NCI-H526 treated with DMSO at 0.1 percent for 48 hours (cell line): ENCODE measurements around the gene NUMB.
"Not testable (repeated sequence)": the region's sequence is repeated elsewhere in the genome, so short reads cannot be mapped to it uniquely, and the experiment has no call there.

Experiments used
- DNase-seq: peaks from one replicate; lab custom pipeline; 2025; lab: John Stamatoyannopoulos, UW

The NUMB gene

DNA sequence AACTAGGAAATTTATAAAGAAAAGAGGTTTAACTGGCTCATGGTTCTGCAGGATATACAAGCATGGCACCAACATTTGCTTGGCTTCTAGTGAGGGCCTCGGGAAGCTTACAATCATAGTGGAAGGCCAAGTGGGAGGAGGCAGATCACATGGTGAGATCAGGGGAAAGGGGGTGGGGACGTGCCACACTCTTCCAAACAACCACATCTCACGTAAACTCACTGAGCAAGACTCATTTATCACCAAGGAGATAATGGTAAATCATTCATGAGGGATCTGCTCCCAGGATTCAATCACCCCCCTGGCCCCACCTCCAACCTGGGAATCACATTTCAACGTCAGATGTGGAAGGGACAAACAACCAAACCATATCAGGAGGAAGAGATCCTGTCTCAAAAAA, 35.8 kb downstream of the NUMB start:
- no peak for DNase-seq

DNA sequence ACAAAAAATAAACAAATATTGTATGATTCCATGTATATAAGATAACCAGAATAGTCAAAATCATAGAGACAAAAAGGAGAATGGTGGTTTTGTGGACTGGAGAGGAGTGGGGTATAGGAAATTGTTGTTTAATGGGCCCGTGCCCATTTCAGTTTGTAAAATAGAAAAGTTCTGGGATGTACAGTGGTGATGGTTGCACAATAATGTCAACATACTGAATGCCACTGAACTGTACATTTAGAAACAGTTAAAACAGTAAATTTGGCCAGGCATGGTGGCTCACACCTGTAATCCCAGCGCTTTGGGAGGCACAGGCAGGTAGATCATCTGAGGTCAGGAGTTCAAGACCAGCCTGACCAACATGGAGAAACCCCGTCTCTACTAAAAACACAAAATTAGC, 40.1 kb downstream of the NUMB start:
- no peak for DNase-seq

DNA sequence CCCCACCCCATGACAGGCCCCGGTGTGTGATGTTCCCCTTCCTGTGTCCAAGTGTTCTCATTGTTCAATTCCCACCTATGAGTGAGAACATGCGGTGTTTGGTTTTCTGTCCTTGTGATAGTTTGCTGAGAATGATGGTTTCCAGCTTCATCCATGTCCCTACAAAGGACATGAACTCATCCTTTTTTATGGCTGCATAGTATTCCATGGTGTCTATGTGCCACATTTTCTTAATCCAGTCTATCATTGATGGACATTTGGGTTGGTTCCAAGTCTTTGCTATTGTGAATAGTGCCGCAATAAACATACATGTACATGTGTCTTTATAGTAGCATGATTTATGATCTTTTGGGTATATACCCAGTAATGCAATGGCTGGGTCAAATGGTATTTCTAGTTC, 52.1 kb downstream of the NUMB start:
- DNase-seq = not testable (repeated sequence)

DNA sequence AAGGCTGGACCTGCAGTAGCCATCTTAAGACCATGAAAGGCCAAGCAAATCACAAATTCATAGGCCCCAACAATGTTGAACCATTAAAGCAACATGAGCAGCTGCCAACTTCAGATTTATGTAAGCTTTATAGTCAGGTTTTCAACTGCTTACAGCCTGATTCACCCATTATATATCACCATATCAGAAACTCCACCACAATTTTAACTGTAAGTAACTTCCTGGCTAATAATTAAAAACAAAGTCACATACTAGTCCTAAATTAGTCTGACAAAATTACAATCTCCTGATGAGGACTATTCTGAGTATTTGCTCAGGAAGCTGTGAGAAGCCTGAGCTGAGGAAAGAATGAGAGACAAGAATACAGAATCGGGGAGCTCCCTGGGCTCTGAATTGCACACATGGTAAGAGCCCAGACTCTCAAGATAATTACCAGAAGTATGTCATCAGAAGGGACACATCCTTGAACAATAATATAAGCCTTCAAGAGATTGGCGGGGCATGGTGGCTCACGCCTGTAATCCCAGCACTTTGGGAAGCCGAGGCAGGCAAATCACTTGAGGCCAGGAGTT, 55.1 kb downstream of the NUMB start:
- no peak for DNase-seq

DNA sequence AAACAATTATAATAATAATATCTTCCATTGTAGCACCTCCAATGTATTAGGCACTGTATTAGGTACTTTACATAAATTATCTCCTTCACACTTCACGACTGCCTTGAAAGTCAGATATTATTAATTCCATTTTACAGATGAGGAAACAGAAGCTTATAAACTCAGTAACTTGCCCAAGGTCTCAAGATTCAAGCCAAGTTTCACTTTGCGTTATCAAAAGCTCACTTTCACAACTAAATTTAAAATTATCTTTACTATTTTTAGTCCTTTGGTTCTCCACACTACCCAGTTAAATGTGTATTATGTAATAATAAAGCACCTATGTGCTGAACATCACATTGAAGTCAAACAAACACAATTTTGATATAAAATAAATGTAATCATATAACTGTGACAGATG, 55.8 kb downstream of the NUMB start:
- no peak for DNase-seq

DNA sequence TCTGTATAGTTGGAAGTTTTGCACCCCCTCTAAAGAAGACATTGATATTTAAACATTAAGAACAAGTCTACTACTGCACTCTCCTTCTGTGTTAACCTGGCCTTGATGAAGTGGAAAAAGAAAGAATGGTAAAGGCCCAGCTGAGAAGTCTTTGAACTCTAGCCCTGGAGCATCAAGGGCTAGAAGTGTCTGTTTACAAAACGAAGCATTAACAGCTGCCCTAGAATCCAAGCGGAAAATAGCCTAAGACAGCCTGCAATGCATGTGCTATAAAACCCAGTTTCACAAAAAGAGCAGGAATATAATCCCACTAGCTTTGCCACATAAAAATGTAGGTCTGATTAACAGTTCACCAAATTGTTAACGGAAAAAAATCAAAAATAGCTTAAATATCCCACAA, 60.5 kb downstream of the NUMB start:
- no peak for DNase-seq

DNA sequence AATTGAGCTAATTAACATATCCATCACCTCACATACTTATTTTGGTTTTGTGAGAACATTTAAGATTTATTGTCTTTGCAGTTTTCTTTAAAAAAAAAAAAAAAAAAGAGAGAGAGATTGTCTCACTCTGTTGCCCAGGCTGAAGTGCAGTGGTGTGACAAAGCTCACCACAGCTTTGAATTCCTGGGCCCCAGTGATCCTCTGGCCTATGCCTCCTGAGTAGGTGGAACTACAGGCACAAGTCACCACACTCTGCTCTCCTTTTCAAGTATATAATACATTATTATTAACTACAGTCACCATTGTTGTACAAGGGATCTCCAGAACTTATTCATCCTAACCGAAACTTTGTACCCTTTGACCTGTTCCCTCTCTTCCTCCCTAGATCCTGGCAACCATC, 64.0 kb downstream of the NUMB start:
- no peak for DNase-seq

DNA sequence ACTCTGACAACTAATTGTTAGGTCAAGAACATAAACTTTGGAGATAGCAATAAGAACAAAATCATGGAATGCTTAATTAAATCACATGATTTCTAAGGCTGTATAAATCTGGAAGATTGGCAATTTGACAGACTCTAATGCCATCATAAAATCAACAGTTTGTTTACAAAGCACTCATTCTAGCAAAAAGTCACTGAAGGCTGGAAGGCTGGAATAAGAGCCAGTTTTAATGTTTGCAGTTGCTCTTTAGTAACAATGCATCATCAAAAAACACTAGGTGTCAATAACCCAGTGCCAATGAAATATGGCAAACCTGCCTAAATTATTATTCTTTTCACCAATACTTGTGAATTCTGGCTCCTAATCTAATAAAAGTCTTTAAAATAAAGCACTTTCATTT, 65.0 kb downstream of the NUMB start:
- DNase-seq = no peak

DNA sequence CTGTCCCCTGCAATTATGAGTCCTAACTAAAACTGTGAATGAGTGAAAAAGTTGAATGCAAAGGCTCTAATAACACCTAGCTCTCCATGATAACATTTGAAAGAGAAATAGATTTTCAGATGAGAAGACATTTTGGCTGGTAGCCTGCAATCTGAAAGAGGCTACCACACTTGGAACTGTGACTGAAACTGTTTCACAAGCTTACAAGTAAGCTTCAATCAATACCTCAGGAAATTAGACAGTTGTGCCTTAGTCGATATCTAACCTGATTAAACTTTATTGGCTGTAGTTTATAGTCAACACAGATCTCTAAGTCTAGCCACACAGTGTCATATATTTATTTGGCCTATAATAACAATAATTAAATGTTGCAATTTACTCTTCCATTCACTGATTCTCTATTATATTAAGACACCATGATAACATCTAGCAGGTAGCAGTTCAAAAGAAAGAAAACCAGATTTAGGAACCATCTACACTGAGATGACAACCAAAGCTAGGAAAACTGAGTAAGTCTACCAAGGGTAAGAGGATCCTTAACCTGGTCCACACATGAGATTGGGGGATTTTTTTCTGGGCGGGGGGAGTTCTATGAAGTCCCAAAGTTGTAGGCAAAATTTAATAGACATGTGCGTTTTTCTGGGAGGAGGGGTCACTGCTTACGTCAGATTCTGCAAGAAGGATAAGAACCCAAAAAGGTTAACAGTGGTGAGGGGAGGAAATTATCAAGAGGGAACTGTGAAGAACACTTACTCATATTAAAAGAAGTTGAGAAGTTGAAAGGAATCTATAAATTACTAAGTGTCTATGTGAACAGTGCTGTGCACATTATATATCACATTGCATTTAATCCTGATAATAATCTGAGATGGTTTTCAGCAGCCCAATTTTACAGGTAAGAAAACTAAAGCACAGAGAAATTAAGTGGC, 65.8 kb downstream of the NUMB start:
- no peak for DNase-seq

DNA sequence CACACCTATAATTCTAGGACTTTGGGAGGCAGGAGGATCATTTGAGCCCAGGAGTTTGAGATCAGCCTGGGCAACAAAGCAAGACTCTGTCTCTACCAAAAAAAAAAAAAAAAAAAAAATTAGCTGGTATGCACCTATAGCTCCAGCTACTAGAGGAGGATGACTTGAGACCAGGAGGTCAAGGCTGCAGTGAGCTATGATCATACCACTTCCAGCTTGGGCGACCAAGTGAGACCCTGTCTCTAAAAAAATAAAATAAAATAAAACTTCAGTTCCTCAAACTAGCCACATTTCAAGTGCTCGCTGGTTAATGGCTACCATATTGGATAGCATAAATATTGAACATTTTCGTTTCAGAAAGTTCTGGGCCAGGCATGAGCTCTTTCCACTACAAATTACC, 70.5 kb downstream of the NUMB start:
- not testable (repeated sequence) for DNase-seq

DNA sequence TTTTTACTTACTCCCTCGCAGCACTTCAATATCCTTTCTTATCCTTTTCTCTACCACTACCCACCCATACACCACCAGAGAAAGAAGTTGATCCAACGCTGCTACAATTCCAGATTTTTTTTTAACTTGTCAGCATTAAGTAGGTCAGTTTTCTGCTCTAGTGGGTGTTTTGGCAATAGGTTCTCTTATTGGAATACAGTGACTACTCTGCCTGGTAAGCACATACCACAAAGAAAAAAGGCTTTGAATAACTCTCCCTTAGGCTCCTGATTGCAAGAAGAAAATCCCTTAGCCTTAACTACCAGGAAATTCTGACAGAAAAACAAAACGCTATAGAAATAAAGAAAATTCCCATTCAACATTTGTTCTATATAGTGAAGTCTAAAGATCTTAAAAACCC, 72.0 kb downstream of the NUMB start:
- no peak for DNase-seq

DNA sequence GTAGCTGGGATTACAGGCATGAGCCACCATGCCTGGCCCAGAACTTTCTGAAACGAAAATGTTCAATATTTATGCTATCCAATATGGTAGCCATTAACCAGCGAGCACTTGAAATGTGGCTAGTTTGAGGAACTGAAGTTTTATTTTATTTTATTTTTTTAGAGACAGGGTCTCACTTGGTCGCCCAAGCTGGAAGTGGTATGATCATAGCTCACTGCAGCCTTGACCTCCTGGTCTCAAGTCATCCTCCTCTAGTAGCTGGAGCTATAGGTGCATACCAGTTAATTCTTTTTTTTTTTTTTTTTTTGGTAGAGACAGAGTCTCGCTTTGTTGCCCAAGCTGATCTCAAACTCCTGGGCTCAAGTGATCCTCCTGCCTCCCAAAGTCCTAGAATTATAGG, 73.3 kb downstream of the NUMB start:
- DNase-seq = not testable (repeated sequence)

DNA sequence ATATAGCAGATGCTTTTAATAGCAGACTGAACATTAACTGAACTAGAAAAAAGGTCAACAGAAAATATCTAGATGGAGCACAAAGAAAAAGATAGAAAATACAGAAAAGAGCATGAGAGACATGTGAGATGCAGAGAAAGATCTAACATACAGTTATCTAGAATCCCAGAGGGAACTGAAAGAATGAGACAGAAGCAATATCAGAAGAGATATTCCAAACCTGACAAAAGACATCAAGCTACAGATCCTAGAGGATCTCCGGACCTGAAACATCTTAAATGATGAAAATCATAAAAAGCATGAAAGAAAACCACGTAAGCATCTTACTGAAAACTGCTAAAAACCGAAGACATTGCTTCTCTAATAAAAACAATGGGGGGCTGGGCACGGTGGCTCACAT, 75.0 kb downstream of the NUMB start:
- no peak for DNase-seq

DNA sequence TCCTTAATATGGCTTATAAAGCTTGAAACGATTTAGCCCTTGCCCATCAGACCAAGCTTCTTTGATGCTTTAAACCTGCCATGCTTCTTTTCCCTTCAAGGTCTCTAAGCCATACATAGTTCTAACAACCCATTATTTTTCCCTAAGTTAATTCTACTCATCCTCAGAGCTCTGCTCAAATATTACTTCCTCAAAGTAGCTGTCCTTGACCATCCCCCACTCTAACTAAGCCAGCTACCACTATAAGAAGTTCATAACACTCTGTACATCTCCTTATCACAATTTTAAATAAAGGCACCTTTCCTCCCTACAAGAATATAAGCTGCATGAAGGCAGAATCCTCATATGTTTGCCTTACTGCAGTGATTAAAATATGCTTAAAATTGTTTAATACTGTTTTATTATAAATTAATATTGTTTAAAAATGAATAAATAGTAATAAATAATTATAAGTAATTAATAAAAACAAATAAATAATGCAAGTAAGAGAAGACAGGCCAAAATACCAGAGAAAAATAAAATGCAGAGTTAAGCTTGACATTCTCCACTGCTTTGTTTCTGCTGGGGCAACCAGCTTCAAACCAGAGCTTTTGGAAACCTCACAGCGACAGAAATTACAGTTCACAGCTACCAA, 76.8 kb downstream of the NUMB start:
- no peak for DNase-seq

DNA sequence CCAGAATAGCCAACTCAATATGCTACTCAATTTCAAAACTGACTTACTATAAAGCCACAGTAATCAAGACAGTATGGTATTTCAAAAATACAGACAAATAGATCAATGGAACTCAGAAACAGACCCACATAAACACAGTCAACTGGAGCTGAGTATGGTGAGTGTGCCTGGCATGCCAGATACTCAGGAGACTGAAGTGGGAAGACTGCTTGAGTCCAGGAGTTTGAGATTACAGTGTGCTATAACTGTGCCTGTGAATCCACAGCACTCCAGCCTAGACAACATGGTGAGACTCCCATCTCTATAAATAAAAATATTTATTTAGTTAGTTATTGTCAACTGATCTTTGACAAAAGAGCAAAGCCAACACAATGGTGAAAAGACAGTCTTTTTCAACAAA, 81.8 kb downstream of the NUMB start:
- DNase-seq = no peak

DNA sequence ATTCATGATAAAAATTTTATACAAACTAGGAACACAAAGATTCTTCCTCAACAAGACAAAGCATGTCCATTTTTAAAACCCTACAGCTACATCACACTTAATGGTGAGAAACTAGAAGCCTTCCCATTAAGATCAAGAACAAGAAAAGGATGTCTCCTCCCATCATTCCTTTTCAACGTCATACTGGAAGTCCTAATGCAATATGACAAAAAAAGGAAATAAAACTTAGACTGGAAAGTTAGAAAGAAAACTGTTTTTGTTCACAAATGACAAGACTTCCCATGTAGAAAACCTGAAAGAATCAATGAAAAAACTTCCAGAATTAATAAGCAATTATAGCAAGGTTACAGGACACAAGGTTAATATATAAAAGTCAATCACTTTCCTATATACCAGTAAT, 82.5 kb downstream of the NUMB start:
- DNase-seq = no peak

DNA sequence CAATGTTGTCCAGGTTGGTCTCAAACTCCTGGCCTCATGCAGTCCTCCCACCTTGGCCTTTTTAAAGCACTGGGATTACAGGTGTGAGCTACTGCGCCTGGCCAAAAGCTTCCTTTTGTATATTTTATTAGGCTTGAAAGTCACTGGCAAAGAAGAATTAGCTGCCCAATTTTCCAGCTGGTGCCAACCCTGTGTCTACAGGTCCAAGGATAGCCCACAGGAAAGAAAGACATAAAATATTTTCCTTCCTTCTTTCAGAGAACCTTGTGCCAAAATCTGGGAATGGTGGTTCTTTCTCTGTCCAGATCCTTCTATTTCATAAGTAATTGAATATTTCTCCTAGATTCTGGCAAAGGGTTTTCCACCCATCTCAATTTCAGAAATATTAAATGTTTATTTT, 84.1 kb downstream of the NUMB start:
- DNase-seq = no peak

DNA sequence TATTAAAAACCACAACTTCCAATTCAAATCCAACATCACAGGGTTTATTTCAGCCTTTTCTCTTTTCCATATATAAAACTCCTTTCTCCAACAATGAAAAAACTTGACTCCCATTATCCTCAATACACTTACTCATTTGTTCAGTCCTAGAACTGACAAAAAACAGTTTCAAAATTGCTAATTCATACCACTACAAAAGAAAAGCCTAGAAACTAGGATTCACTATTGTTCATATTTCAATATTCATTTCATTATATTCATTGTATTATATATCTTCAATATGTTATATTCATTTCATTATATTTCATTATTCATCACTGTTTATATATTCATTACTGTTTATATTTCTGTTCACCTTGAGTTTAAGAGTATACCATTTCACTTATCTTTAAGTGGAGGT, 85.8 kb downstream of the NUMB start:
- DNase-seq = no peak

DNA sequence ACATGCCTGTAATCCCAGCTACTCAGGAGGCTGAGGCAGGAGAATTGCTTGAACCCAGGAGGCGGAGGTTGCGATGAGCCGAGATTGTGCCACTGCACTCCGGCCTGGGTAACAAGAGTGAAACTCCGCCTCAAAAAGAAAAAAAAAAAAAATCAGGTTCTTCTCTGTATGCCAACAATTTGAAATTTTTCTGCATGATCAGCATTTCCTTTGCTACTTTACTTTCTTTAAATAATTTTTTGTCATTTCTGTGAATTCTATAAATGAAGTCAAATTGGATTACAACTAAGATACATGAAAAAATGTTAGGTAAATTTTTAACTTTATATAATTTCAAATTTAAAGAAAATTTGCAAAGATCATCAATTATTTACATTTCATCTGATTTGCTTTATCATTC, 87.8 kb downstream of the NUMB start:
- DNase-seq = no peak

DNA sequence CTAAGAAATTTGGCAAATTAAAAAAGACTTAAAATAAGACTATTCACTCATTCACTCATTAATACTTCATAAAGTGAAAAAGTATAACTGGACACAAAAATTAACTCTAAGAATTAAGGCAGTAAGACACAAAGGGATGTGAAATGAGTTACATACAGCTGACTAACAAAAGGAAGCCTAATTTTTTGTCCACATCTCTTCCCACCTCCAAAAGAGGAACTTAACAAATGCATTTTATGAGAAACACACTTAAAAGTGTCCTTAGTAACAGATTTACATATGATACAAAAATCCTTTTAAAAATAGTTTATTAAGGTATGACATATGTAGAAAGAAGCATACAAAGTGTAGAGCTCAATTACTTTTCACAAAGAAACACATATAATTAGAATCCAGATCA, 88.9 kb downstream of the NUMB start:
- no peak for DNase-seq

DNA sequence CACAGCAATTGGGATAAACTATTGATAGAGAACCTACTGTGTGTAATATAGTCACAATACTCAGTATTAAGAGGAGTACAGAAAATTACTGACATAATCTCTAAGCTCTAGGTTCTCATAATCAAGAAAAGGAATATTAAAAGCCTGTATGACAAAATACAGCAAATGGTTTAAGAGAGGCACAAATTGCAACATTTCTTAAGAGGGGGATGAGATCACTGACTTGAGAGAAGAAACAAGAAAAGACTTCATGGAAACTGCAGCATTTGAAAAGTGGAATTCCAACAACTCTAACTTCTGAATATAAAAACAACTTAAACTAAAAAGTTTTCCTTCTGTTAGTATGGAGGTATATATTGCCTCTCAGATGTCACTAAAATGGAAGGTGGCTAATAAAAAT, 89.7 kb downstream of the NUMB start:
- DNase-seq = no peak

DNA sequence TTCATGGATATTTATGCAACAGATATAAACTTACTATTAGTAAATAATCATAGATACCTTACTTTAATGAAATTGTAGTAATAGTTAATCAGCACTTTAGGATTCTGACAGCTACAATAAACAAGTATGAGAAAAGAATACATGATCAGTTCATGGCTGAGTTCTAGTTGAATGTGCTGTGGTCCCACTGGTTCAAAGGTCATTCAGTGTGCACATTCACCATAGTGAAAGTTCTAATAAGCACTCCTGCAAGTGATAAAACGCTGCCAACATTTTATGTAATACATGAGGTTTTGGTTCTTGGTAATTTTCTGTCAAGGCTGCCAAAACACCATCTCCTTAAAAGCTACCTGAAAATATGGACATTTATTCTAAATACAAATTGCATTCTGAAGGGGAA, 92.6 kb downstream of the NUMB start:
- no peak for DNase-seq

DNA sequence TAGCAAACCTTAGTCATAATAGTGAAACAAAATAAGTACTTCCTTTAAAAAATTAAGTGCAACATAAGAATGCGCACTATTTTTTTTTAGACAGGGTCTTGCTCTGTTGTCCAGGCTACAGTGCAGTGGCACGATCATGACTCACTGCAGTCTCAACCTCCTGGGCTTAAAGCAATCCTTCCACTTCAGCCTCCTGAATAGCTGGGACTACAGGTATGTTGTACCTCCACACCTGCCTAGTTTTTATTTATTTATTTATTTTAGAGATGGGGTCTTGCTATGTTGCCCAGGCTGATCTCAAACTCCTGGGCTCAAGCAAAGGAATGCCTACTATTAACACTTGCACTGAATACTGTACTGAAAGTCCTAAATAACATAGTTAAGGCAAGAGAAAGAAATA, 93.8 kb downstream of the NUMB start:
- DNase-seq = no peak
